ELF-1 (cell line): ENCODE results near the gene LRRC70.

Experiments used
- DNase-seq: peaks from one replicate; pipeline ENCODE4 v3.0.0-alpha.2; 2016; ENCODE audit warnings: low read depth, low spot score

The LRRC70 gene

GRCh38 chr5:62575066-62575465 lies 3.6 kb upstream of the LRRC70 start:
- no peak for DNase-seq

GRCh38 chr5:62575489-62575888 lies 3.1 kb upstream of the LRRC70 start:
- no peak for DNase-seq

- DNase-seq = no peak
Observed at GRCh38 chr5:62576570-62577170, 1.9 kb upstream of the LRRC70 start.

- no peak for DNase-seq
Observed at GRCh38 chr5:62577488-62577887, 1.1 kb upstream of the LRRC70 start.

GRCh38 chr5:62579761-62580160 lies 1.1 kb downstream of the LRRC70 start:
- DNase-seq = no peak

- no peak for DNase-seq
Observed at GRCh38 chr5:62581836-62582597, 3.4 kb downstream of the LRRC70 start.

GRCh38 chr5:62584391-62584790 lies 5.8 kb downstream of the LRRC70 start:
- no peak for DNase-seq

- no peak for DNase-seq
Observed at GRCh38 chr5:62585306-62585705, 6.7 kb downstream of the LRRC70 start.

- DNase-seq = no peak
Observed at GRCh38 chr5:62585751-62586150, 7.1 kb downstream of the LRRC70 start.

- DNase-seq = peak; percentile 28
Observed at GRCh38 chr5:62587737-62588136, 9.1 kb downstream of the LRRC70 start.

GRCh38 chr5:62588668-62589067 lies 10.0 kb downstream of the LRRC70 start:
- no peak for DNase-seq

- no peak for DNase-seq
Observed at GRCh38 chr5:62589504-62589903, 10.9 kb downstream of the LRRC70 start.

GRCh38 chr5:62590387-62590786 lies 11.8 kb downstream of the LRRC70 start:
- DNase-seq = no peak

- no peak for DNase-seq
Observed at GRCh38 chr5:62592558-62592957, 13.9 kb downstream of the LRRC70 start.

- no peak for DNase-seq
Observed at GRCh38 chr5:62593331-62593730, 14.7 kb downstream of the LRRC70 start.

- no peak for DNase-seq
Observed at GRCh38 chr5:62594364-62594984, 15.9 kb downstream of the LRRC70 start.

- no peak for DNase-seq
Observed at GRCh38 chr5:62596096-62596495, 17.5 kb downstream of the LRRC70 start.

- DNase-seq = no peak
Observed at GRCh38 chr5:62596691-62597090, 18.1 kb downstream of the LRRC70 start.

GRCh38 chr5:62597314-62597713 lies 18.7 kb downstream of the LRRC70 start:
- no peak for DNase-seq

- no peak for DNase-seq
Observed at GRCh38 chr5:62600560-62601252, 22.1 kb downstream of the LRRC70 start.

- no peak for DNase-seq
Observed at GRCh38 chr5:62603934-62604333, 25.3 kb downstream of the LRRC70 start.

- no peak for DNase-seq
Observed at GRCh38 chr5:62605638-62606037, 27.0 kb downstream of the LRRC70 start.
